ENCODE data around the gene MIEN1. TPM values are rescaled to one million over a fixed set of nuclear protein-coding genes. Genes with fewer than 3 reads are reported as not detected.

Gene MIEN1
- total RNA-seq, 1 experiment from 2014 or later, result 50.8 TPM

DNA sequence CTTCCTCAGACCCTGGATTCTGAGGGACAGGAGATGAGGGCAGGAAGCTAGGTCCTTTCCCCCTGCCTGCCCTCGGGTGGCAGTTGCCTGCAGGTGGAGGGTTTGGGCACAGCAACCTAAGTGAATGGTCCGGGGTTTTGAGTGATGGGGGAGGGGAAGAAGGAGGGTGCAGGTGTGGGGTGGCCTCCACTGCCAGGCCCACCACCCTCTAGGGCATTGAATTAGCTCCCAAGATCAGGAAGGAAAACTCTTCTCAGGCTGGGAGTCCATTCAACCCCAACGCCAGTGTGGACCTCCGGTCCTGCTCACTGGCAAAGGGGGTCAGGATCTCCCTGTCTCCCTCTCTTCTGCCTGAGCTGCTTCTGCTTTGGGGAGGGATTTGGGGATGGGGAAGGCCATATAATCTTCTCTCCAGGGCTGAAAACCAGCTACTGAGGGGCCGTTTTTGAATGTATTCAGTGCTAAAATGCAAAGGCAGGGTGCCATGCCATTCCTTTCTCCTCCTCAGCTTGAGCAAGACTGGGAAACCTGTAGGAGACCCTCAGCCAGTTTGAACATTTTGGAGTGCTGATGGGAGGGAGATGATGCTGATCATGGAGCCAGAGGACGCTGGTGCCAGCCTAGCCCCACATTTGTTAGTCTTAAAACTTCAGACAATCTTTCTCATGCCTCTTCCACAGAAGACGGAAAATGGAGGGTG, 26.2 kb upstream of the MIEN1 start:
- no peak overlapping the region for H2BK15ac ChIP-seq (ENCODE audit: low read depth, low read length)
- no peak overlapping the region for H4K8ac ChIP-seq (replicated peaks; ENCODE audit: insufficient read length, low read depth, low read length)
- Mint-ChIP-seq H3K27ac (no peak overlapping the region), H3K4me1 (peaks cover 44 to 52% of the 10 kb centered on the region in 2 experiments), H3K27me3 (ENCODE audit: low read depth) (peaks cover 32% of the 10 kb centered on the region), H3K9me3 (no peaks in the 10 kb centered on the region; a peak in 2 of 5 replicates), H3K36me3 (ENCODE audit: insufficient read depth in 1 of 3, low read depth in 3 of 3) (peaks cover 0 to 3% (median 0%) of the 10 kb centered on the region in 3 experiments; a peak in 1 of 7 replicates), H3K4me3 (no peak overlapping the region; a peak in 1 of 5 replicates)
- H3K56ac ChIP-seq (ENCODE audit: insufficient read length, low read depth, low read length), result no peak overlapping the region
- no peak overlapping the region for H2AK5ac ChIP-seq (ENCODE audit: insufficient read length, low read length)
- H2AFZ ChIP-seq (ENCODE audit: low read length), result no peak overlapping the region
- WGBS (ENCODE audit: extremely low coverage, insufficient read length, low lambda C conversion rate), result no CpG with 5 or more reads among the region's 7 CpGs
- H4K5ac ChIP-seq (ENCODE audit: insufficient read length, low read depth, low read length), result no peak overlapping the region
- H3K27ac ChIP-seq (ENCODE audit: insufficient read length, low read depth, low read length), result no peak overlapping the region
- no peak overlapping the region for H3K14ac ChIP-seq (ENCODE audit: insufficient read depth, low read length)
- peaks cover 2% of the 10 kb centered on the region for H4K20me1 ChIP-seq (ENCODE audit: control insufficient read depth, insufficient read depth, insufficient read length)
- no peak overlapping the region for H3K18ac ChIP-seq (ENCODE audit: insufficient read length, low read depth, low read length)
- no peak overlapping the region for H2BK20ac ChIP-seq (ENCODE audit: low read depth, low read length, poor library complexity, severe bottlenecking)
- H3K27me3 ChIP-seq (ENCODE audit: insufficient read depth, low read length), result no peaks in the 10 kb centered on the region
- no peak overlapping the region for H2BK5ac ChIP-seq (ENCODE audit: insufficient read length, low read length)
- H3K4me1 ChIP-seq (ENCODE audit: insufficient read depth, low read length), result peaks cover 2% of the 10 kb centered on the region; the same call in 1 of the 2 replicates
- no peak overlapping the region for H2BK12ac ChIP-seq (ENCODE audit: insufficient read length, low read depth, low read length)
- H3K9ac ChIP-seq (ENCODE audit: extremely low read depth, insufficient read length, low read length), result no peak overlapping the region
- H3T11ph ChIP-seq (ENCODE audit: low read length), result no peak overlapping the region
- no peaks in the 10 kb centered on the region for H3K79me1 ChIP-seq (ENCODE audit: insufficient read depth, low read depth, low read length, poor library complexity, severe bottlenecking)
- no peak overlapping the region for H3K4me2 ChIP-seq (ENCODE audit: insufficient read depth, insufficient read length, low read length)
- H4K91ac ChIP-seq (ENCODE audit: insufficient read length, low read depth, low read length), result no peak overlapping the region
- no peak for DNase-seq
- no peaks in the 10 kb centered on the region for H3K79me2 ChIP-seq (ENCODE audit: insufficient read depth, low read length)
- H3K4ac ChIP-seq (ENCODE audit: low read depth, low read length), result no peak overlapping the region
- H2BK120ac ChIP-seq (ENCODE audit: low read depth, low read length, poor library complexity, severe bottlenecking), result no peak overlapping the region
- H3K23me2 ChIP-seq (ENCODE audit: insufficient read length, low read depth, low read length, poor library complexity, severe bottlenecking), result peaks cover 3% of the 10 kb centered on the region
- no peaks in the 10 kb centered on the region for H3K9me3 ChIP-seq (ENCODE audit: control insufficient read depth, low read depth, low read length)
- no peak overlapping the region for H3K23ac ChIP-seq (ENCODE audit: insufficient read length, low read depth, low read length)
- TF ChIP-seq, protein P1, sequence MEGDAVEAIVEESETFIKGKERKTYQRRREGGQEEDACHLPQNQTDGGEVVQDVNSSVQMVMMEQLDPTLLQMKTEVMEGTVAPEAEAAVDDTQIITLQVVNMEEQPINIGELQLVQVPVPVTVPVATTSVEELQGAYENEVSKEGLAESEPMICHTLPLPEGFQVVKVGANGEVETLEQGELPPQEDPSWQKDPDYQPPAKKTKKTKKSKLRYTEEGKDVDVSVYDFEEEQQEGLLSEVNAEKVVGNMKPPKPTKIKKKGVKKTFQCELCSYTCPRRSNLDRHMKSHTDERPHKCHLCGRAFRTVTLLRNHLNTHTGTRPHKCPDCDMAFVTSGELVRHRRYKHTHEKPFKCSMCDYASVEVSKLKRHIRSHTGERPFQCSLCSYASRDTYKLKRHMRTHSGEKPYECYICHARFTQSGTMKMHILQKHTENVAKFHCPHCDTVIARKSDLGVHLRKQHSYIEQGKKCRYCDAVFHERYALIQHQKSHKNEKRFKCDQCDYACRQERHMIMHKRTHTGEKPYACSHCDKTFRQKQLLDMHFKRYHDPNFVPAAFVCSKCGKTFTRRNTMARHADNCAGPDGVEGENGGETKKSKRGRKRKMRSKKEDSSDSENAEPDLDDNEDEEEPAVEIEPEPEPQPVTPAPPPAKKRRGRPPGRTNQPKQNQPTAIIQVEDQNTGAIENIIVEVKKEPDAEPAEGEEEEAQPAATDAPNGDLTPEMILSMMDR (conservative IDR thresholded peaks at IDR 0.05), result no peak

Data from H9 (cell line).